ENCODE results near the gene UBL3.

The UBL3 gene

DNA sequence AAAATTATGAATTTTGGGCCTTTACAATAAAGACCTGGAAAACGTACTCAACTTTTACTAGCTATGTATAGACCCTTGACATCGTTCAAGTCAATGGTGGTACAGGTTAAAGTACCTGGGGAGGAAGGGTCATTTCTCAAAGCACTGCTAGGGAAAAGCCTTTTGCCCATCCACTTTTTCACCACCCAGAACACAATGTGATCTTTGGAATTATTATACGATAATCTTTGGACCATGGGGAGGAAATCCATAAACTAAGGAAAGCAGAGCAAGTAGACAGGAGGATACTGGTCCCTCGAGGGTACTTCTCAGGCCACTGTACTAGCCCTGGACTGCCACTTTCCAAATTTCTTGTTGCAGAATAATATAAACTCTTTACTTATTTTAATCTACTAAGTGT lies 39.5 kb downstream of the UBL3 start:
- TF ChIP-seq CTCF (IDR thresholded peaks at IDR 0.05; ENCODE audit: extremely low read depth, missing control alignments) = no peak
- no peak for DNase-seq (ENCODE audit: low spot score)

DNA sequence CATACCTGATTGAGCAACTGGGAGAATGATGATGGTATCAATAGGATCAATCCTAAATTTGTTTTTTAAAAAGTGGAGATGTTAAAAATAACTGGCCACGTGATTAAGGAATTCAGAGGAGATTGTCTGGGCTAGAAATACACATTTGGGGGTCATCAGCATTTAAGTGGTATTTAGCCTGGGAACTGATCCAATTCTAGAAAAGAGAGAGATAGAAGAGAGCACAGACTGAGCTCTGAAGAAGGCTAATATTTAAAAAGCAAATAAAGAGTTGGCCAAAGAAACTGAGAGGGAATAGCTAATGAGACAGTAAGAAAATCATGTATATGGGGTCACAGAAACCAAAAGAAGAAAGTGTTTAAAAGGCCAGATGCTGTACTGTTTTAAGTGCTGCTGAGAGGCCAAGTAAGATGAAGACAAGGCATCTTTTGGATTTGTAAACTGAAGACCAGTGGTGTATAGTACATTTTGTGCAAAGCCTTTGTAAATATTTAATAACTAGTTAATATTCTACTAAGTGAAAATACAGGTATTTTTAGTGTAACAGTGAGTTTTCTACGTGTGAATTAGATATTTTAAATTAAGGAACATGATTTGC lies 40.2 kb downstream of the UBL3 start:
- DNase-seq (ENCODE audit: low spot score) = no peak
- no peak for TF ChIP-seq CTCF (IDR thresholded peaks at IDR 0.05; ENCODE audit: extremely low read depth, missing control alignments)

- TF ChIP-seq CTCF (IDR thresholded peaks at IDR 0.05; ENCODE audit: extremely low read depth, missing control alignments) = no peak
- DNase-seq (ENCODE audit: low spot score) = no peak
Measured at GRCh38 chr13:29808264-29808663, 42.2 kb downstream of the UBL3 start.

DNA sequence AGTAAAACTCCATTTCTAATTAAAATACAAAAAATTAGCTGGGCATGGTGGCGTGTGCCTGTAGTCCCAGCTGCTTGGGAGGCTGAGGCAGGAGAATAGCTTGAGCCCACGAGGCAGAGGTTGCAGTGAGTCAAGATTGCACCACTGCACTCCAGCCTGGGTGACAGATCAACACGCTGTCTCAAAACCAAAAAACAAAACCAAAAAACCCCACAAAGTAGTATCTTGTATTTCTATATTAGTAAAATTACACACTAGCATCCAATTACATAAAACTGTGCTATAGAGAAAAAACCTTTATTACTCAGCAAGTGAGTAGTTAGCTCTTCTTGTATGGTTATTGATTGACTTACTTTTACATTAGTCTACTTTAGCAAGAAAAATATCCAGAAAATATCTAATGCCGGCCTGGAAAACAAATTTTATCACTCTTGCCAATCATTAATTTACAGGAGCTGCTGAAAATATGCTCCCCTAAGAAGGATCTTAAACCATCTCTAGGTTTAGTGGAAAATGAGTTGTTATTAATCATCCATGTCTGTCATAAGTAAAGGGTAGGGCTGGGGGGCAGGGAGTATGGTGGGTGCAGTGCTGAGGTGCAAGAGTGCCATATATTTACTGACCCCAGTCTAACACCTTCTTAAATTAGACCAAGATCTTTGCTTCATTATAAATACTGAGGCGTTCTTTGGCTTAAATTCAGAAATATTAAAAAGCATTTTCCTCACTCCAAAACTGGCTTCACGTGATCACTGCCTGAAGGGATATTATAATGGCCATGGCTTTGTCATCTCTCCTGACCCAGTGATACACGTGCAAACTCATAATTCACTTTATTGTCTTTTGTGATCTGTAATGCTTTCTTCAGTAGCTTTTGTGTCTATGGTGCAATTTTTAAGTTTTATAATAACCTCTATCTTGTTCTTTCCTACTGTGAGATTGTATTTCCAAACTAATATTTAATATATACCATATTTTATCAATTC lies 44.1 kb downstream of the UBL3 start:
- TF ChIP-seq CTCF (IDR thresholded peaks at IDR 0.05; ENCODE audit: extremely low read depth, missing control alignments) = no peak
- no peak for DNase-seq (ENCODE audit: low spot score)

- TF ChIP-seq CTCF (IDR thresholded peaks at IDR 0.05; ENCODE audit: extremely low read depth, missing control alignments) = no peak
- no peak for DNase-seq (ENCODE audit: low spot score)
Measured at GRCh38 chr13:29803221-29803620, 47.2 kb downstream of the UBL3 start.

GRCh38 chr13:29802621-29803020 lies 47.8 kb downstream of the UBL3 start:
- no peak for DNase-seq (ENCODE audit: low spot score)
- no peak for TF ChIP-seq CTCF (IDR thresholded peaks at IDR 0.05; ENCODE audit: extremely low read depth, missing control alignments)

- TF ChIP-seq CTCF (IDR thresholded peaks at IDR 0.05; ENCODE audit: extremely low read depth, missing control alignments) = no peak
- DNase-seq (ENCODE audit: low spot score) = no peak
Measured at GRCh38 chr13:29801737-29802305, 48.6 kb downstream of the UBL3 start.

Measured in GM20000 (cell line).